ENCODE results near the gene CLOCK. TPM values are rescaled to one million over a fixed set of nuclear protein-coding genes. Genes with fewer than 3 reads are reported as not detected.

The CLOCK gene
- total RNA-seq, 1 experiment from 2014 or later, result 9.5 TPM

GRCh38 chr4:55571806-55572205 is 25.1 kb upstream of the CLOCK start:
- Mint-ChIP-seq H3K27me3 (ENCODE audit: insufficient read depth, unreplicated experiment) (peaks cover 17% of the 10 kb centered on the region), H3K4me3 (ENCODE audit: unreplicated experiment) (no peak overlapping the region), H3K36me3 (ENCODE audit: insufficient read depth, unreplicated experiment) (no peaks in the 10 kb centered on the region), H3K4me1 (ENCODE audit: low read depth, unreplicated experiment) (peaks cover 12% of the 10 kb centered on the region), H3K27ac (ENCODE audit: unreplicated experiment) (no peak overlapping the region), H3K9me3 (ENCODE audit: unreplicated experiment) (peaks cover 7% of the 10 kb centered on the region)
- H3K9me3 ChIP-seq, result peaks cover 11% of the 10 kb centered on the region
- POLR2A ChIA-PET, result no interaction called here
- no TSS peak for BruUV-seq (replicated peaks)
- H3K36me3 ChIP-seq (ENCODE audit: control insufficient read depth, insufficient read depth, low read length), result no peaks in the 10 kb centered on the region
- intact Hi-C loops (cut with micrococcal nuclease; ENCODE audit: unreplicated experiment), result no loop called here
- CTCF ChIA-PET, result no interaction called here
- no peak overlapping the region for H3K4me3 ChIP-seq (ENCODE audit: low read depth, low read length)
- TF ChIP-seq CTCF (IDR thresholded peaks at IDR 0.05; ENCODE audit: insufficient read depth in 1 of 2, low read depth in 1 of 2, low read length in 1 of 2, severe bottlenecking in 1 of 2, unreplicated experiment in 1 of 2), result no peak
- no peak for DNase-seq
- H3K27me3 ChIP-seq (replicated peaks; ENCODE audit: control insufficient read depth, insufficient read depth, low read length), result no peaks in the 10 kb centered on the region
- H3K4me1 ChIP-seq, result 0 out of 2 replicates have a peak, but pooled peaks cover 6% of the 10 kb centered on the region

- no TSS peak for BruUV-seq (replicated peaks)
- peak in 1 of 2 experiments; percentile 25 for DNase-seq
- no peak for TF ChIP-seq CTCF (IDR thresholded peaks at IDR 0.05; ENCODE audit: insufficient read depth in 1 of 2, low read depth in 1 of 2, low read length in 1 of 2, severe bottlenecking in 1 of 2, unreplicated experiment in 1 of 2)
- ChIA-PET CTCF (interaction anchor here (1.0 kb wide), 1 partner anchor 23 kb away, joined by 4 read pairs; the partner anchor contains the start of gene CLOCK), POLR2A (no interaction called here)
- Mint-ChIP-seq H3K36me3 (ENCODE audit: insufficient read depth, unreplicated experiment) (no peaks in the 10 kb centered on the region), H3K27me3 (ENCODE audit: insufficient read depth, unreplicated experiment) (peaks cover 15% of the 10 kb centered on the region), H3K9me3 (ENCODE audit: unreplicated experiment) (no peaks in the 10 kb centered on the region), H3K4me3 (ENCODE audit: unreplicated experiment) (no peak overlapping the region), H3K4me1 (ENCODE audit: low read depth, unreplicated experiment) (peaks cover 12% of the 10 kb centered on the region), H3K27ac (ENCODE audit: unreplicated experiment) (no peak overlapping the region)
- intact Hi-C loops (cut with micrococcal nuclease; ENCODE audit: unreplicated experiment), result loop anchor here (2.0 kb wide), 1 partner anchor 22 kb away; the partner anchor contains the start of gene CLOCK
- Histone ChIP-seq H3K27me3 (replicated peaks; ENCODE audit: control insufficient read depth, insufficient read depth, low read length) (no peaks in the 10 kb centered on the region), H3K36me3 (ENCODE audit: control insufficient read depth, insufficient read depth, low read length) (no peaks in the 10 kb centered on the region), H3K4me3 (ENCODE audit: low read depth, low read length) (no peak overlapping the region), H3K9me3 (peaks cover 5% of the 10 kb centered on the region; the same call in 1 of the 2 replicates), H3K4me1 (0 out of 2 replicates have a peak, but pooled peaks cover 6% of the 10 kb centered on the region)
Measured at GRCh38 chr4:55568905-55569504, 22.3 kb upstream of the CLOCK start.

- intact Hi-C loops (cut with micrococcal nuclease; ENCODE audit: unreplicated experiment), result no loop called here
- BruUV-seq (replicated peaks), result no TSS peak
- H3K9me3 ChIP-seq, result no peaks in the 10 kb centered on the region
- no peaks in the 10 kb centered on the region for H3K4me1 Mint-ChIP-seq (ENCODE audit: low read depth, unreplicated experiment)
- peaks cover 13% of the 10 kb centered on the region for H3K27me3 Mint-ChIP-seq (ENCODE audit: insufficient read depth, unreplicated experiment)
- TF ChIP-seq CTCF (IDR thresholded peaks at IDR 0.05; ENCODE audit: insufficient read depth in 1 of 2, low read depth in 1 of 2, low read length in 1 of 2, severe bottlenecking in 1 of 2, unreplicated experiment in 1 of 2), result no peak
- no peaks in the 10 kb centered on the region for H3K36me3 ChIP-seq (ENCODE audit: control insufficient read depth, insufficient read depth, low read length)
- ChIA-PET CTCF (no interaction called here), POLR2A (no interaction called here)
- no peak overlapping the region for H3K27ac Mint-ChIP-seq (ENCODE audit: unreplicated experiment)
- peaks cover 10% of the 10 kb centered on the region for H3K9me3 Mint-ChIP-seq (ENCODE audit: unreplicated experiment)
- no peaks in the 10 kb centered on the region for H3K4me1 ChIP-seq
- H3K4me3 ChIP-seq (ENCODE audit: low read depth, low read length), result no peak overlapping the region
- H3K36me3 Mint-ChIP-seq (ENCODE audit: insufficient read depth, unreplicated experiment), result no peaks in the 10 kb centered on the region
- no peaks in the 10 kb centered on the region; the same call in 1 of the 2 replicates for H3K27me3 ChIP-seq (replicated peaks; ENCODE audit: control insufficient read depth, insufficient read depth, low read length)
- DNase-seq, result no peak
- no peak overlapping the region for H3K4me3 Mint-ChIP-seq (ENCODE audit: unreplicated experiment)
Measured at GRCh38 chr4:55561889-55562288, 15.2 kb upstream of the CLOCK start.
